Measurements from ENCODE around the gene RXRA. TPM values are rescaled to one million over a fixed set of nuclear protein-coding genes. Genes with fewer than 3 reads are reported as not detected.

Gene RXRA
- total RNA-seq, 6 donors from 2014 or later = 43.8 to 92.7 (median 74.1) TPM

GRCh38 chr9:134476942-134477335 lies 150.7 kb downstream of the RXRA start:
- H3K4me3 ChIP-seq = no peak overlapping the region
- TF ChIP-seq POLR2AphosphoS5 (IDR thresholded peaks at IDR 0.05) = no peak
- TF ChIP-seq POLR2A (IDR thresholded peaks at IDR 0.05) = no peak
- TF ChIP-seq, protein P1, sequence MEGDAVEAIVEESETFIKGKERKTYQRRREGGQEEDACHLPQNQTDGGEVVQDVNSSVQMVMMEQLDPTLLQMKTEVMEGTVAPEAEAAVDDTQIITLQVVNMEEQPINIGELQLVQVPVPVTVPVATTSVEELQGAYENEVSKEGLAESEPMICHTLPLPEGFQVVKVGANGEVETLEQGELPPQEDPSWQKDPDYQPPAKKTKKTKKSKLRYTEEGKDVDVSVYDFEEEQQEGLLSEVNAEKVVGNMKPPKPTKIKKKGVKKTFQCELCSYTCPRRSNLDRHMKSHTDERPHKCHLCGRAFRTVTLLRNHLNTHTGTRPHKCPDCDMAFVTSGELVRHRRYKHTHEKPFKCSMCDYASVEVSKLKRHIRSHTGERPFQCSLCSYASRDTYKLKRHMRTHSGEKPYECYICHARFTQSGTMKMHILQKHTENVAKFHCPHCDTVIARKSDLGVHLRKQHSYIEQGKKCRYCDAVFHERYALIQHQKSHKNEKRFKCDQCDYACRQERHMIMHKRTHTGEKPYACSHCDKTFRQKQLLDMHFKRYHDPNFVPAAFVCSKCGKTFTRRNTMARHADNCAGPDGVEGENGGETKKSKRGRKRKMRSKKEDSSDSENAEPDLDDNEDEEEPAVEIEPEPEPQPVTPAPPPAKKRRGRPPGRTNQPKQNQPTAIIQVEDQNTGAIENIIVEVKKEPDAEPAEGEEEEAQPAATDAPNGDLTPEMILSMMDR (IDR thresholded peaks at IDR 0.05) = no peak
- no peak for TF ChIP-seq EP300 (IDR thresholded peaks at IDR 0.05)
- H3K36me3 ChIP-seq = no peaks in the 10 kb centered on the region
- H3K27ac ChIP-seq = no peak overlapping the region
- no peaks in the 10 kb centered on the region for H3K27me3 ChIP-seq
- ATAC-seq (ENCODE audit: low FRiP score in 2 of 2) (no peak), DNase-seq (no peak)
- peaks cover 10 to 11% (median 11%) of the 10 kb centered on the region in 4 donors for H3K4me1 ChIP-seq
- H3K9me3 ChIP-seq = no peaks in the 10 kb centered on the region
- WGBS, 2 donors = 92 to 94% methylated on average over 8 to 9 of the region's 15 CpGs

DNA sequence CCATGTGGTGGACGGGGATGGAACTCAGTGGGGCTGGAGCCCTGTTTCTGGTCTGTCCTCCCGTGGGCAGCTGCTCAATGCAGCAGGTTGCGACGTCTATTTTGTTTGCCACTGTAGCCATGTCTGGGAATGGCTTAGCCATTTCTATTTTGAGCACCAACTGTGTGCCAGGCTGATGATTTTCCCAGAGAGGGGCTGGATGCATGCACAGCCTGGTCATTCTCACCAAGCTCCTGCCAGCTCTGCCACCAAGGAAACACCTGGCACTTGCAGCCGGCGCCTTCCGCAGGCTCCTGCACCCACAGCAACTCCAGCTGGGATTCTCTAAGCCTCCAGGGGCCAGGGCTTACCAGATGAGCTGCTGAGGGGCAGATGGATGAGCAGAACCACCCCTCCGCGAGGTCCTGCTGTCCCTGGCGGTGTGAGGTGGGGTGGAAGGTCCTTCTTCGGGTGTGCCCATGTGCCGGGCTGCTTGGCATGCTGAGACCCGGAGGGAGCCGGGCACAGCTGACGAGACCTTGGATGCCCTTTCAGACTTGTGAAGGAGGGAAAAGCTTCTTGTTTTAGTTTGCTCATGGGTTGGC lies 151.2 kb downstream of the RXRA start:
- Histone ChIP-seq H3K27me3 (no peaks in the 10 kb centered on the region), H3K4me3 (no peak overlapping the region), H3K36me3 (no peaks in the 10 kb centered on the region), H3K27ac (no peak overlapping the region), H3K4me1 (peaks cover 10 to 11% (median 11%) of the 10 kb centered on the region in 4 donors), H3K9me3 (no peaks in the 10 kb centered on the region)
- DNase-seq (peak in 1 of 2 donors; percentile 47), ATAC-seq (ENCODE audit: low FRiP score in 2 of 2) (no peak)
- TF ChIP-seq, protein P1 (IDR thresholded peaks at IDR 0.05) = no peak
- no peak for TF ChIP-seq EP300 (IDR thresholded peaks at IDR 0.05)
- WGBS, 2 donors = 86 to 94% methylated on average over 12 to 15 of the region's 15 CpGs

GRCh38 chr9:134477927-134478326 lies 151.7 kb downstream of the RXRA start:
- Histone ChIP-seq H3K9me3 (no peaks in the 10 kb centered on the region), H3K36me3 (no peaks in the 10 kb centered on the region), H3K4me3 (no peak overlapping the region), H3K4me1 (peaks cover 10 to 11% (median 11%) of the 10 kb centered on the region in 4 donors), H3K27ac (no peak overlapping the region), H3K27me3 (no peaks in the 10 kb centered on the region)
- TF ChIP-seq, protein P1 (IDR thresholded peaks at IDR 0.05) = no peak
- TF ChIP-seq POLR2AphosphoS5 (IDR thresholded peaks at IDR 0.05) (no peak), POLR2A (IDR thresholded peaks at IDR 0.05) (no peak), EP300 (IDR thresholded peaks at IDR 0.05) (no peak)
- 90 to 93% methylated on average over 13 to 14 of the region's 14 CpGs for whole genome bisulfite sequencing, 2 donors
- ATAC-seq (ENCODE audit: low FRiP score in 2 of 2) (peak in 1 of 2 donors; percentile 76), DNase-seq (peak in 1 of 2 donors; percentile 29)

DNA sequence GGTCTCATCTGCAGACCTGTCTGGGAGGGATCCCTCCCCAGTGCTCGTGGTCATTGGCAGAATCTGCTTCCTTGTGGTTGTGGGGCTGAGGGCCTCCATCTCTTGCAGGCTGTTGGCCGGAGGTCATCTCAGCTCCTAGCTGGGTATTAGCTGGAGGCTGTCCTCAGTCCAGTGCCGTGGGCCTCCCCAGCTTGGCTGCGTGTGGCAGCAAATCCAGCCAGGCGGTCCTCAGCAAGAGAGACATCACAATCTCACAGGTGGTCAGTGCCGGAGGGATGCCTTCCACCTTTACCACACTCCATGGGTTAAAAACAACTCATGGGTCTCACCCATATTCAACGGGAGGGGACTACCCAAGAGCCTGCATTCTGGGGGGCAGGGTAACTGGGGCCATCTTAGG lies 155.5 kb downstream of the RXRA start:
- H3K9me3 ChIP-seq = no peaks in the 10 kb centered on the region
- TF ChIP-seq, protein P1 (IDR thresholded peaks at IDR 0.05) = no peak
- TF ChIP-seq EP300 (IDR thresholded peaks at IDR 0.05) (no peak), POLR2A (IDR thresholded peaks at IDR 0.05) (no peak)
- H3K36me3 ChIP-seq = no peaks in the 10 kb centered on the region
- H3K4me3 ChIP-seq = no peak overlapping the region
- no peaks in the 10 kb centered on the region for H3K4me1 ChIP-seq
- H3K27me3 ChIP-seq = no peaks in the 10 kb centered on the region
- 75 to 90% methylated on average over 1 to 5 of the region's 7 CpGs for WGBS, 2 donors
- H3K27ac ChIP-seq = no peak overlapping the region
- peak in 1 of 2 donors; percentile 42 for DNase-seq
- ATAC-seq (ENCODE audit: low FRiP score in 2 of 2) = no peak

DNA sequence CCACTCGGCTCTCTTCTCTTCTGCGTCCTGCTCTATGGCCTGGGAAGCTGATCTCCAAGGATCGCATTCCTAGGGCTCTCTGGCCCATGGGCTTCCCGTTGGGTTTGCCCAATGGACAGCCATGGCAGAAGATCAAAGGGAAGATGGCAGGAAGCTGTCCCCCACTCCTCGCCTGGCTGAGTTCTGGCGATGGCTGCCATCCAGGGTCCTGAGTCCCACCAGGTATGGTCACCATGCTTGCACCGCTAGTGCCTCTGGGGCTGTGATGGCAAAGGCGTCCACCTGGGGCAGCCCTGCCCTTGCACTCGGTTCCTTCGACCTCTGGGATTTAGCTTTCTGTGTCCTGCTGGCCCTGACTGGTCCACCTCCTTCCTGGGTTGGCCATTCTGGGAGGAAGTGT lies 156.0 kb downstream of the RXRA start:
- Histone ChIP-seq H3K27ac (no peak overlapping the region), H3K36me3 (no peaks in the 10 kb centered on the region), H3K27me3 (no peaks in the 10 kb centered on the region), H3K4me3 (no peak overlapping the region), H3K4me1 (no peaks in the 10 kb centered on the region), H3K9me3 (no peaks in the 10 kb centered on the region)
- DNase-seq = peak in 1 of 2 donors; percentile 38
- ATAC-seq (ENCODE audit: low FRiP score in 2 of 2) = no peak
- TF ChIP-seq POLR2A (IDR thresholded peaks at IDR 0.05) = no peak
- TF ChIP-seq, protein P1 (IDR thresholded peaks at IDR 0.05) = no peak
- no peak for TF ChIP-seq EP300 (IDR thresholded peaks at IDR 0.05)
- TF ChIP-seq POLR2AphosphoS5 (IDR thresholded peaks at IDR 0.05) = no peak
- 84 to 94% methylated on average over 10 of the region's 10 CpGs for WGBS, 2 donors

All from upper lobe of left lung (tissue), 6 donors.